IMR-90 (cell line): ENCODE measurements around the gene RTN4RL2. TPM values are rescaled to one million over a fixed set of nuclear protein-coding genes. Genes with fewer than 3 reads are reported as not detected.

Experiments used
- ATAC-seq: fragments of 200-7000 bp; cut with Tn5 transposase; 2 replicates; pipeline ENCODE4 v1.9.1; 2020; ENCODE audit warnings: low read depth, mild to moderate bottlenecking, moderate library complexity
- BruUV-seq: library from RNA; stranded (reverse); fragments of 400-500 nt; replicated peaks from 2 replicates; lab custom pipeline; 2021; lab: Mats Ljungman, UMichigan
- CTCF ChIA-PET: fragments of 300-600 bp; formaldehyde crosslinking; extraction: SDS; loops from one replicate; lab custom pipeline; 2021; ENCODE audit warnings: antibody characterized with exemption; lab: Yijun Ruan, JAX
- POLR2A ChIA-PET: fragments of 300-600 bp; sonication (Branson Sonifier 250); formaldehyde crosslinking; loops from one replicate; lab custom pipeline; 2022; ENCODE audit warnings: antibody characterized with exemption; ENCODE audit not compliant: unreplicated experiment; lab: Charles Lee
- DNase-seq: peaks from one replicate; pipeline ENCODE4 v3.0.0; 2013
- H2AFZ ChIP-seq: replicated peaks from 2 replicates; pipeline ENCODE3; 2013; ENCODE audit warnings: low read length, mild to moderate bottlenecking; ENCODE audit not compliant: poor library complexity
- H2AK5ac ChIP-seq: 2 replicates; pipeline ENCODE4 v1.6.1; 2013; ENCODE audit warnings: low read depth, low read length, inconsistent platforms
- H2AK9ac ChIP-seq: replicated peaks from 2 replicates; pipeline ENCODE3; 2013; ENCODE audit warnings: mild to moderate bottlenecking, low read depth, low read length, moderate library complexity; ENCODE audit not compliant: poor library complexity
- H2BK120ac ChIP-seq: 2 replicates; pipeline ENCODE4 v1.6.1; 2013; ENCODE audit warnings: low read depth, low read length, inconsistent platforms
- H2BK15ac ChIP-seq: 3 replicates; pipeline ENCODE4 v1.6.1; 2013; ENCODE audit warnings: low read depth, low read length, inconsistent platforms
- H2BK20ac ChIP-seq: 2 replicates; pipeline ENCODE4 v1.6.1; 2013; ENCODE audit warnings: low read depth, mild to moderate bottlenecking, inconsistent platforms, low read length, moderate library complexity
- H2BK5ac ChIP-seq: 2 replicates; pipeline ENCODE4 v1.6.1; 2013; ENCODE audit warnings: mild to moderate bottlenecking, low read depth, low read length, inconsistent platforms; ENCODE audit not compliant: poor library complexity, severe bottlenecking
- H3K14ac ChIP-seq: replicated peaks from 2 replicates; pipeline ENCODE4 v1.6.1; 2013; ENCODE audit warnings: low read depth, low read length, inconsistent platforms
- H3K18ac ChIP-seq: 2 replicates; pipeline ENCODE4 v1.6.1; 2013; ENCODE audit warnings: low read depth, low read length, control low read depth
- H3K23ac ChIP-seq: 2 replicates; pipeline ENCODE4 v1.6.1; 2013; ENCODE audit warnings: low read depth, low read length, inconsistent platforms
- H3K27ac ChIP-seq: 2 replicates; pipeline ENCODE4 v1.5.1; 2013; ENCODE audit warnings: mild to moderate bottlenecking, control low read depth, low read length; ENCODE audit not compliant: insufficient read depth
- H3K27me3 ChIP-seq: 2 replicates; pipeline ENCODE4 v1.6.1; 2013; ENCODE audit warnings: low read length; ENCODE audit not compliant: control insufficient read depth, insufficient read depth
- H3K36me3 ChIP-seq: 2 replicates; pipeline ENCODE4 v1.6.1; 2013; ENCODE audit warnings: low read length, mixed read lengths; ENCODE audit not compliant: control insufficient read depth, insufficient read depth
- H3K4ac ChIP-seq: 2 replicates; pipeline ENCODE4 v1.6.1; 2013; ENCODE audit warnings: low read depth, low read length, inconsistent platforms
- H3K4me1 ChIP-seq: 2 replicates; pipeline ENCODE4 v1.6.1; 2013; ENCODE audit warnings: low read length, mixed read lengths; ENCODE audit not compliant: control insufficient read depth, insufficient read depth
- H3K4me2 ChIP-seq: 2 replicates; pipeline ENCODE4 v1.6.1; 2013; ENCODE audit warnings: low read depth, mild to moderate bottlenecking, control low read depth, low read length, moderate library complexity
- H3K4me3 ChIP-seq: 2 replicates; pipeline ENCODE4 v1.5.1; 2013; ENCODE audit warnings: low read depth, mild to moderate bottlenecking, control low read depth, low read length, moderate library complexity; ENCODE audit not compliant: insufficient read depth
- H3K56ac ChIP-seq: 2 replicates; pipeline ENCODE4 v1.6.1; 2013; ENCODE audit warnings: low read length, inconsistent platforms; ENCODE audit not compliant: insufficient read depth; ENCODE audit errors: extremely low read depth
- H3K79me1 ChIP-seq, 2 experiments: 2 replicates each; pipeline ENCODE4 v1.6.1; 2013; ENCODE audit warnings: low read length in 2 of 2, inconsistent platforms in 1 of 2, low read depth in 1 of 2
- H3K9ac ChIP-seq: 2 replicates; pipeline ENCODE4 v1.6.1; 2013; ENCODE audit warnings: low read depth, low read length, control low read depth
- H3K9me1 ChIP-seq: 2 replicates; pipeline ENCODE4 v1.6.1; 2013; ENCODE audit warnings: low read length, inconsistent platforms; ENCODE audit not compliant: insufficient read depth
- H3K9me3 ChIP-seq: 2 replicates; pipeline ENCODE4 v1.6.1; 2013; ENCODE audit warnings: low read length; ENCODE audit not compliant: control insufficient read depth, insufficient read depth
- H4K20me1 ChIP-seq: 2 replicates; pipeline ENCODE4 v1.6.1; 2013; ENCODE audit warnings: low read length, inconsistent platforms; ENCODE audit not compliant: insufficient read depth
- H4K5ac ChIP-seq: 2 replicates; pipeline ENCODE4 v1.6.1; 2013; ENCODE audit warnings: mild to moderate bottlenecking, low read depth, low read length, control low read depth
- H4K8ac ChIP-seq, 2 experiments: 2 replicates each; pipeline ENCODE4 v1.6.1; 2013; ENCODE audit warnings: low read depth in 2 of 2, low read length in 2 of 2, control low read depth in 1 of 2, inconsistent platforms in 1 of 2
- H4K91ac ChIP-seq: 2 replicates; pipeline ENCODE4 v1.6.1; 2013; ENCODE audit warnings: low read depth, low read length, inconsistent platforms; ENCODE audit not compliant: insufficient read depth
- CEBPB ChIP-seq: IDR thresholded peaks from 2 replicates; pipeline ENCODE4 v1.6.1; 2012; ENCODE audit warnings: low read depth, low read length, improper control_type of control experiment
- FOS ChIP-seq: fragments of 150-350 bp; IDR thresholded peaks from 2 replicates; pipeline ENCODE4 v1.6.1; 2016; ENCODE audit warnings: low read depth, low read length
- MXI1 ChIP-seq: IDR thresholded peaks from 2 replicates; pipeline ENCODE4 v1.6.1; 2012; ENCODE audit warnings: low read depth, mild to moderate bottlenecking, low read length, moderate library complexity, borderline replicate concordance
- NFE2L2 ChIP-seq: fragments of 150-350 bp; IDR thresholded peaks from 2 replicates; pipeline ENCODE4 v1.6.1; 2016; ENCODE audit warnings: low read depth, mild to moderate bottlenecking, low read length
- RAD21 ChIP-seq: IDR thresholded peaks from 2 replicates; pipeline ENCODE4 v1.6.1; 2012; ENCODE audit warnings: low read length, improper control_type of control experiment
- RCOR1 ChIP-seq: IDR thresholded peaks from 2 replicates; pipeline ENCODE4 v1.6.1; 2012; ENCODE audit warnings: mild to moderate bottlenecking, low read length, improper control_type of control experiment; ENCODE audit not compliant: insufficient replicate concordance
- SMC3 ChIP-seq: fragments of 150-350 bp; IDR thresholded peaks from 2 replicates; pipeline ENCODE4 v1.6.1; 2016; ENCODE audit warnings: low read depth, mild to moderate bottlenecking, antibody characterized with exemption, low read length, moderate library complexity
- WGBS, 2 experiments: methylation state at CpG; one replicate each; pipeline versions ENCODE4 v1.1.5 to v1.1.7; 2013; ENCODE audit warnings: missing lambda C conversion rate in 2 of 2; ENCODE audit not compliant: insufficient read length in 1 of 2; ENCODE audit errors: extremely low coverage in 2 of 2; 5-methylcytosine and 5-hydroxymethylcytosine counted together
- dilution Hi-C: fragments of 300-500 bp; cut with HindIII; formaldehyde crosslinking; loops from one replicate; pipeline ENCODE4 v1.14.3; 2018; ENCODE audit warnings: low sequenced_read_pairs; ENCODE audit not compliant: unreplicated experiment
- in situ Hi-C: fragments of 300-500 bp; cut with MboI; formaldehyde crosslinking; loops from 3 replicates; pipeline ENCODE4 v1.14.3; 2019; ENCODE audit warnings: low sequenced_read_pairs, inconsistent platforms, mixed read lengths
- intact Hi-C: fragments of 100-400 bp; cut with micrococcal nuclease; formaldehyde crosslinking; loops from 2 replicates; pipeline ENCODE4 v1.10.0; 2022
- polyA plus RNA-seq, 3 experiments: library from polyadenylated mRNA; depleted of rRNA; stranded (reverse); fragments of >200 nt; gene quantifications; 2 replicates each; pipeline ENCODE4 v1.2.3, GENCODE V29; 2012; ENCODE audit warnings: low replicate concordance in 1 of 3
- total RNA-seq: library from RNA; depleted of rRNA; stranded (reverse); fragments of >200 nt; gene quantifications from 2 replicates; pipeline ENCODE4 v1.2.3, GENCODE V29; 2012

The RTN4RL2 gene
- total and polyA plus RNA-seq, 2 of the 4 experiments (the other 2 are of a cell fraction): 1.5 TPM; not detected in 1

- in situ Hi-C loops (loop anchor here (10.0 to 25.0 kb wide), 3 partner anchors 145 to 1012 kb away; partner anchors contain the start of genes OR5B21 and YPEL4), intact Hi-C loops (no loop called here), dilution Hi-C loops (no loop called here)
- Histone ChIP-seq H2BK20ac (no peak overlapping the region), H3K14ac (no peak overlapping the region), H2AK9ac (peak overlapping the region; percentile 87), H2BK15ac (no peak overlapping the region; the same call in 2 of the 3 replicates), H3K4me2 (peak overlapping the region; percentile 72), H2BK120ac (no peak overlapping the region), H3K9ac (no peak overlapping the region), H2BK5ac (no peak overlapping the region), H3K79me1 (peaks cover 3 to 26% of the 10 kb centered on the region in 2 experiments; a peak in 3 of 4 replicates), H3K56ac (no peak overlapping the region), H3K18ac (no peak overlapping the region), H3K9me3 (no peaks in the 10 kb centered on the region), H2AFZ (peak overlapping the region; percentile 87), H4K91ac (no peak overlapping the region), H3K27ac (peak overlapping the region; percentile 4; the same call in 1 of the 2 replicates), H3K4ac (peak overlapping the region; percentile 18), H3K4me3 (peak overlapping the region; percentile 23; the same call in 1 of the 2 replicates), H3K4me1 (peaks cover 15% of the 10 kb centered on the region), H4K8ac (peak overlapping the region; percentile 7 to 84; a peak in 2 of 4 replicates), H4K20me1 (no peaks in the 10 kb centered on the region; the same call in 1 of the 2 replicates), H3K27me3 (no peaks in the 10 kb centered on the region), H3K9me1 (peaks cover 13% of the 10 kb centered on the region; the same call in 1 of the 2 replicates), H2AK5ac (peak overlapping the region; percentile 32; the same call in 1 of the 2 replicates), H3K36me3 (peaks cover 26% of the 10 kb centered on the region), H4K5ac (0 out of 2 replicates have a peak overlapping the region, but pooled peaks have one; percentile 26), H3K23ac (no peak overlapping the region)
- POLR2A ChIA-PET: no interaction called here
- CTCF ChIA-PET: interaction anchor here (0.6 kb wide), 1 partner anchor 42 kb away, joined by 3 read pairs; no protein-coding TSS in a partner anchor
- WGBS, 2 experiments: 18% methylated on average over 8 of the region's 12 CpGs; no CpG with 5 or more reads in 1 of the 2 experiments
- no TSS peak for BruUV-seq
- TF ChIP-seq MXI1 (no peak), SMC3 (no peak), RCOR1 (no peak), NFE2L2 (no peak), CEBPB (no peak), FOS (no peak), RAD21 (no peak)
- DNase-seq (no peak), ATAC-seq (peak; percentile 67)
These were observed 39.7 kb downstream of the RTN4RL2 start for GRCh38 chr11:57499983-57500461.
